HEK293 (cell line): Measurements from ENCODE around the gene TFRC.

ENCODE experiments used
- HOXA7 ChIP-seq: sonication (generic); formaldehyde crosslinking; IDR thresholded peaks from 2 replicates; pipeline ENCODE4 v1.8.1; 2022; ENCODE audit warnings: missing genetic modification reagents, borderline replicate concordance
- KLF10 ChIP-seq: fragments of 450-650 bp; IDR thresholded peaks from 2 replicates; pipeline ENCODE4 v1.5.1; 2018; ENCODE audit warnings: missing biosample characterization, mild to moderate bottlenecking, missing genetic modification characterization
- KLF16 ChIP-seq: fragments of 450-650 bp; formaldehyde crosslinking; IDR thresholded peaks from 2 replicates; pipeline ENCODE4 v1.5.1; 2017; ENCODE audit warnings: missing biosample characterization, missing genetic modification characterization
- MEIS1 ChIP-seq: sonication (generic); formaldehyde crosslinking; IDR thresholded peaks from 2 replicates; pipeline ENCODE4 v1.8.1; 2022; ENCODE audit warnings: missing genetic modification reagents, mild to moderate bottlenecking, borderline replicate concordance
- MZF1 ChIP-seq: fragments of 450-650 bp; formaldehyde crosslinking; IDR thresholded peaks from 2 replicates; pipeline ENCODE4 v1.5.1; 2017; ENCODE audit warnings: missing biosample characterization, missing genetic modification characterization, borderline replicate concordance
- SCRT1 ChIP-seq: fragments of 450-650 bp; formaldehyde crosslinking; IDR thresholded peaks from 2 replicates; pipeline ENCODE4 v1.5.1; 2016; ENCODE audit warnings: missing biosample characterization, missing genetic modification characterization, borderline replicate concordance
- SETDB1 ChIP-seq: IDR thresholded peaks from one replicate; pipeline ENCODE4 v1.6.1; 2017; ENCODE audit warnings: mild to moderate bottlenecking, low read length, moderate library complexity, mixed read lengths; ENCODE audit not compliant: insufficient read length
- YY1 ChIP-seq: fragments of 450-650 bp; formaldehyde crosslinking; IDR thresholded peaks from 2 replicates; pipeline ENCODE4 v1.5.1; 2018; ENCODE audit warnings: missing biosample characterization, missing genetic modification characterization
- ZBTB17 ChIP-seq: fragments of 450-650 bp; formaldehyde crosslinking; IDR thresholded peaks from 2 replicates; pipeline ENCODE4 v1.5.1; 2016; ENCODE audit warnings: missing biosample characterization, missing genetic modification characterization
- ZBTB8A ChIP-seq: fragments of 450-650 bp; formaldehyde crosslinking; IDR thresholded peaks from 2 replicates; pipeline ENCODE4 v1.5.1; 2016; ENCODE audit warnings: missing biosample characterization, missing genetic modification characterization
- ZFP69B ChIP-seq: fragments of 450-650 bp; formaldehyde crosslinking; IDR thresholded peaks from 2 replicates; pipeline ENCODE4 v1.5.1; 2016; ENCODE audit warnings: missing biosample characterization, missing genetic modification characterization
- ZNF114 ChIP-seq: fragments of 450-650 bp; formaldehyde crosslinking; IDR thresholded peaks from 2 replicates; pipeline ENCODE4 v1.5.0; 2017; ENCODE audit warnings: missing biosample characterization, missing genetic modification characterization
- ZNF2 ChIP-seq: fragments of 450-650 bp; formaldehyde crosslinking; IDR thresholded peaks from 2 replicates; pipeline ENCODE4 v1.5.1; 2016; ENCODE audit warnings: missing biosample characterization, missing genetic modification characterization
- ZNF202 ChIP-seq: fragments of 450-650 bp; formaldehyde crosslinking; IDR thresholded peaks from 2 replicates; pipeline ENCODE4 v1.5.1; 2016; ENCODE audit warnings: missing biosample characterization, missing genetic modification characterization, borderline replicate concordance
- ZNF24 ChIP-seq: fragments of 450-650 bp; formaldehyde crosslinking; IDR thresholded peaks from 2 replicates; pipeline ENCODE4 v1.5.1; 2016; ENCODE audit warnings: missing biosample characterization, missing genetic modification characterization
- ZNF274 ChIP-seq, 2 experiments: fragments of 200-500 bp in 1 of 2; fragments of 450-650 bp in 1 of 2; sonication (Bioruptor generic) in 1 of 2; formaldehyde crosslinking in 1 of 2; IDR thresholded peaks; 2 replicates each; pipeline versions ENCODE4 v1.5.1 to v1.6.1; 2014 to 2016; ENCODE audit warnings: borderline replicate concordance in 1 of 2, inconsistent platforms in 1 of 2, low read length in 1 of 2, missing biosample characterization in 1 of 2, missing genetic modification characterization in 1 of 2
- ZNF350 ChIP-seq: fragments of 450-650 bp; formaldehyde crosslinking; IDR thresholded peaks from 2 replicates; pipeline ENCODE4 v1.5.0; 2017; ENCODE audit warnings: missing biosample characterization, mild to moderate bottlenecking, missing genetic modification characterization
- ZNF48 ChIP-seq: fragments of 450-650 bp; formaldehyde crosslinking; IDR thresholded peaks from 2 replicates; pipeline ENCODE4 v1.5.1; 2016; ENCODE audit warnings: missing biosample characterization, missing genetic modification characterization
- ZNF529 ChIP-seq: fragments of 450-650 bp; formaldehyde crosslinking; IDR thresholded peaks from 2 replicates; pipeline ENCODE4 v1.5.1; 2017; ENCODE audit warnings: missing genetic modification characterization, missing biosample characterization; ENCODE audit not compliant: insufficient replicate concordance
- ZNF660 ChIP-seq: fragments of 450-650 bp; IDR thresholded peaks from 2 replicates; pipeline ENCODE4 v1.5.1; 2018; ENCODE audit warnings: missing biosample characterization, mild to moderate bottlenecking, missing genetic modification characterization
- ZNF677 ChIP-seq: fragments of 450-650 bp; IDR thresholded peaks from 2 replicates; pipeline ENCODE4 v1.5.0; 2018; ENCODE audit warnings: missing biosample characterization, mild to moderate bottlenecking, missing genetic modification characterization, moderate library complexity
- ZNF747 ChIP-seq: fragments of 450-650 bp; formaldehyde crosslinking; IDR thresholded peaks from 2 replicates; pipeline ENCODE4 v1.5.1; 2016; ENCODE audit warnings: missing biosample characterization, missing genetic modification characterization
- ZSCAN16 ChIP-seq: fragments of 450-650 bp; formaldehyde crosslinking; IDR thresholded peaks from 2 replicates; pipeline ENCODE4 v1.5.1; 2016; ENCODE audit warnings: missing biosample characterization, missing genetic modification characterization
- ZSCAN30 ChIP-seq: fragments of 450-650 bp; IDR thresholded peaks from 2 replicates; pipeline ENCODE4 v1.5.1; 2018; ENCODE audit warnings: missing biosample characterization, mild to moderate bottlenecking, missing genetic modification characterization, moderate library complexity
- ZXDB ChIP-seq: fragments of 450-650 bp; formaldehyde crosslinking; IDR thresholded peaks from 2 replicates; pipeline ENCODE4 v1.5.1; 2016; ENCODE audit warnings: missing biosample characterization, missing genetic modification characterization
- TF ChIP-seq, protein P1 (sequence below): fragments of 450-650 bp; formaldehyde crosslinking; IDR thresholded peaks from 2 replicates; pipeline ENCODE4 v1.5.1; 2016; ENCODE audit warnings: missing biosample characterization, missing genetic modification characterization
- TF ChIP-seq, protein P2 (sequence below): fragments of 450-650 bp; formaldehyde crosslinking; IDR thresholded peaks from 2 replicates; pipeline ENCODE4 v1.5.1; 2017; ENCODE audit warnings: missing biosample characterization, missing genetic modification characterization
- TF ChIP-seq, protein P3 (sequence below): fragments of 450-650 bp; formaldehyde crosslinking; IDR thresholded peaks from 2 replicates; pipeline ENCODE4 v1.5.1; 2016; ENCODE audit warnings: missing biosample characterization, missing genetic modification characterization

Gene TFRC

DNA sequence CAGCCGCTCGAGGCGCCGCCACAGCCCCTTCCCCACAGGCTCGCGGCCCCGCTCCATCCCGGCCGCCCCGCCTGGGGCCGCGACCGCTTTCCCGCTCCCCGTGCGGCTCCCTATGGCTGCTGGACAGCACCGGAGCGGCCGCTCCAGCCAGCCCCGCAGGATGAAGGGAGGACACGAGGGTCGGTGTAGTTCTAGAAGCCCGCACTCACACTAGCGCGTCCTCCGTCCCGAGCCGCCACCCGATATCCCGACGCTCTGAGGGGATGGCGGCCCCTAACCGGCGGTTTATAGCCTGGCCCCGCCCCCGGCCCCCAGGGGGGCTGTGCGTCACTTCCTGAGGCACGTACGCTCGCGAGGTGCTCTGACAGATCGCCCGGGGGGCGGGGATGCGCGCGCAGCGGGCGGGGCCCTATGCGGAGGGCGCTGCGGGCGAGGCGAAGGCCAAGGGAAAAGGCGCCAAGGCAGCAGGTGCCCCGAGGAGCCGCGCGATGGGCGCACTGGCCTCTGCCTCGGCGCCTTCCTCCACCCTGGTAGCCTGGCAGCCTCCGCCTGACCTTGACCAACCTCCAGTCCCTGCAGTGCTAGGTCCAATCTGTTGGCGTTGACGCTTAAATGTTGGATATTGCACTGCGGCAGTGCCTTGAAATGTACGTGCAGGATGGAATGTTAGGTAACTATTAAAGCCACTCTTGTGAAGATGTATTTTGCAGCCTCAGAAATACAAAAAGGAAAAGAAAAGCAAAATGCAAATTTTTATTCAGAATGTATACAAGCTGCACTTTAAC, at the start of gene TFRC (continued):
- peak; percentile 80; the same call in 1 of the 2 replicates for TF ChIP-seq ZXDB (tag by site-specific recombination)
- peak; percentile 68; the same call in 1 of the 2 replicates for TF ChIP-seq ZNF660 (tag by site-specific recombination)
- TF ChIP-seq, protein P1, sequence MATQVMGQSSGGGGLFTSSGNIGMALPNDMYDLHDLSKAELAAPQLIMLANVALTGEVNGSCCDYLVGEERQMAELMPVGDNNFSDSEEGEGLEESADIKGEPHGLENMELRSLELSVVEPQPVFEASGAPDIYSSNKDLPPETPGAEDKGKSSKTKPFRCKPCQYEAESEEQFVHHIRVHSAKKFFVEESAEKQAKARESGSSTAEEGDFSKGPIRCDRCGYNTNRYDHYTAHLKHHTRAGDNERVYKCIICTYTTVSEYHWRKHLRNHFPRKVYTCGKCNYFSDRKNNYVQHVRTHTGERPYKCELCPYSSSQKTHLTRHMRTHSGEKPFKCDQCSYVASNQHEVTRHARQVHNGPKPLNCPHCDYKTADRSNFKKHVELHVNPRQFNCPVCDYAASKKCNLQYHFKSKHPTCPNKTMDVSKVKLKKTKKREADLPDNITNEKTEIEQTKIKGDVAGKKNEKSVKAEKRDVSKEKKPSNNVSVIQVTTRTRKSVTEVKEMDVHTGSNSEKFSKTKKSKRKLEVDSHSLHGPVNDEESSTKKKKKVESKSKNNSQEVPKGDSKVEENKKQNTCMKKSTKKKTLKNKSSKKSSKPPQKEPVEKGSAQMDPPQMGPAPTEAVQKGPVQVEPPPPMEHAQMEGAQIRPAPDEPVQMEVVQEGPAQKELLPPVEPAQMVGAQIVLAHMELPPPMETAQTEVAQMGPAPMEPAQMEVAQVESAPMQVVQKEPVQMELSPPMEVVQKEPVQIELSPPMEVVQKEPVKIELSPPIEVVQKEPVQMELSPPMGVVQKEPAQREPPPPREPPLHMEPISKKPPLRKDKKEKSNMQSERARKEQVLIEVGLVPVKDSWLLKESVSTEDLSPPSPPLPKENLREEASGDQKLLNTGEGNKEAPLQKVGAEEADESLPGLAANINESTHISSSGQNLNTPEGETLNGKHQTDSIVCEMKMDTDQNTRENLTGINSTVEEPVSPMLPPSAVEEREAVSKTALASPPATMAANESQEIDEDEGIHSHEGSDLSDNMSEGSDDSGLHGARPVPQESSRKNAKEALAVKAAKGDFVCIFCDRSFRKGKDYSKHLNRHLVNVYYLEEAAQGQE = peak; percentile 89
- no peak; the same call in 1 of the 2 replicates for TF ChIP-seq ZBTB17 (tag by site-specific recombination)
- TF ChIP-seq, protein P2, sequence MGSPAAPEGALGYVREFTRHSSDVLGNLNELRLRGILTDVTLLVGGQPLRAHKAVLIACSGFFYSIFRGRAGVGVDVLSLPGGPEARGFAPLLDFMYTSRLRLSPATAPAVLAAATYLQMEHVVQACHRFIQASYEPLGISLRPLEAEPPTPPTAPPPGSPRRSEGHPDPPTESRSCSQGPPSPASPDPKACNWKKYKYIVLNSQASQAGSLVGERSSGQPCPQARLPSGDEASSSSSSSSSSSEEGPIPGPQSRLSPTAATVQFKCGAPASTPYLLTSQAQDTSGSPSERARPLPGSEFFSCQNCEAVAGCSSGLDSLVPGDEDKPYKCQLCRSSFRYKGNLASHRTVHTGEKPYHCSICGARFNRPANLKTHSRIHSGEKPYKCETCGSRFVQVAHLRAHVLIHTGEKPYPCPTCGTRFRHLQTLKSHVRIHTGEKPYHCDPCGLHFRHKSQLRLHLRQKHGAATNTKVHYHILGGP (tag by site-specific recombination) = no peak
- TF ChIP-seq ZNF24 (tag by site-specific recombination) = 0 out of 2 replicates have a peak, but pooled peaks have one; percentile 26
- TF ChIP-seq ZNF2 (tag by site-specific recombination) = peak; percentile 30
- TF ChIP-seq SETDB1 = no peak
- TF ChIP-seq ZNF529 = no peak
- TF ChIP-seq YY1 (tag by site-specific recombination) = peak; percentile 72
- TF ChIP-seq, protein P3, sequence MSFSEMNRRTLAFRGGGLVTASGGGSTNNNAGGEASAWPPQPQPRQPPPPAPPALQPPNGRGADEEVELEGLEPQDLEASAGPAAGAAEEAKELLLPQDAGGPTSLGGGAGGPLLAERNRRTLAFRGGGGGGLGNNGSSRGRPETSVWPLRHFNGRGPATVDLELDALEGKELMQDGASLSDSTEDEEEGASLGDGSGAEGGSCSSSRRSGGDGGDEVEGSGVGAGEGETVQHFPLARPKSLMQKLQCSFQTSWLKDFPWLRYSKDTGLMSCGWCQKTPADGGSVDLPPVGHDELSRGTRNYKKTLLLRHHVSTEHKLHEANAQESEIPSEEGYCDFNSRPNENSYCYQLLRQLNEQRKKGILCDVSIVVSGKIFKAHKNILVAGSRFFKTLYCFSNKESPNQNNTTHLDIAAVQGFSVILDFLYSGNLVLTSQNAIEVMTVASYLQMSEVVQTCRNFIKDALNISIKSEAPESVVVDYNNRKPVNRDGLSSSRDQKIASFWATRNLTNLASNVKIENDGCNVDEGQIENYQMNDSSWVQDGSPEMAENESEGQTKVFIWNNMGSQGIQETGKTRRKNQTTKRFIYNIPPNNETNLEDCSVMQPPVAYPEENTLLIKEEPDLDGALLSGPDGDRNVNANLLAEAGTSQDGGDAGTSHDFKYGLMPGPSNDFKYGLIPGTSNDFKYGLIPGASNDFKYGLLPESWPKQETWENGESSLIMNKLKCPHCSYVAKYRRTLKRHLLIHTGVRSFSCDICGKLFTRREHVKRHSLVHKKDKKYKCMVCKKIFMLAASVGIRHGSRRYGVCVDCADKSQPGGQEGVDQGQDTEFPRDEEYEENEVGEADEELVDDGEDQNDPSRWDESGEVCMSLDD (tag by site-specific recombination) = peak; percentile 88
- TF ChIP-seq ZSCAN16 (tag by site-specific recombination) = no peak
- no peak for TF ChIP-seq ZNF202 (tag by site-specific recombination)
- TF ChIP-seq HOXA7 (CRISPR knock-in tag) = no peak
- TF ChIP-seq ZBTB8A (tag by site-specific recombination) = peak; percentile 100
- peak; percentile 25; the same call in 1 of the 2 replicates for TF ChIP-seq ZFP69B (tag by site-specific recombination)
- TF ChIP-seq MZF1 (tag by site-specific recombination) = no peak
- no peak for TF ChIP-seq ZNF114
- peak; percentile 81; the same call in 1 of the 2 replicates for TF ChIP-seq KLF10 (tag by site-specific recombination)
- TF ChIP-seq SCRT1 (tag by site-specific recombination) = peak; percentile 59; the same call in 1 of the 2 replicates
- TF ChIP-seq ZNF350 (tag by site-specific recombination) = no peak
- peak; percentile 91 for TF ChIP-seq KLF16 (tag by site-specific recombination)
- TF ChIP-seq MEIS1 (CRISPR knock-in tag) = no peak
- TF ChIP-seq ZSCAN30 (tag by site-specific recombination) = peak; percentile 28; the same call in 1 of the 2 replicates
- no peak for TF ChIP-seq ZNF747 (tag by site-specific recombination)
- TF ChIP-seq ZNF677 = no peak
- TF ChIP-seq ZNF274 (IDR thresholded peaks at IDR 0.05; ENCODE audit: low read length) = no peak
- TF ChIP-seq ZNF274 (tag by site-specific recombination; IDR thresholded peaks at IDR 0.05; ENCODE audit: borderline replicate concordance) = no peak
- TF ChIP-seq ZNF48 (tag by site-specific recombination) = no peak
